Large intestine (tissue), 3 donors: ENCODE results near the gene STAP2. TPM values are rescaled to one million over a fixed set of nuclear protein-coding genes. Genes with fewer than 3 reads are reported as not detected.
A peak's percentile ranks its signal among the peaks of the same experiment; 100 is the strongest.

Source experiments
- DNase-seq, 2 donors: peaks; one replicate each; pipeline versions ENCODE4 v3.0.0 to v3.0.0-alpha.2; 2013
- H3K27ac ChIP-seq: one replicate; pipeline ENCODE4 v1.5.1; 2013; ENCODE audit warnings: low read length
- H3K27me3 ChIP-seq: 2 replicates; pipeline ENCODE4 v1.6.1; 2013; ENCODE audit warnings: low read length; ENCODE audit not compliant: control insufficient read depth, insufficient read depth
- H3K36me3 ChIP-seq: 2 replicates; pipeline ENCODE4 v1.6.1; 2013; ENCODE audit warnings: low read length; ENCODE audit not compliant: control insufficient read depth, insufficient read depth
- H3K4me1 ChIP-seq: one replicate; pipeline ENCODE4 v1.6.1; 2013; ENCODE audit warnings: low read length; ENCODE audit not compliant: control insufficient read depth, insufficient read depth
- H3K4me3 ChIP-seq: one replicate; pipeline ENCODE4 v1.5.1; 2013; ENCODE audit warnings: low read length
- H3K9me3 ChIP-seq: one replicate; pipeline ENCODE4 v1.6.1; 2013; ENCODE audit warnings: mild to moderate bottlenecking, low read depth, low read length, moderate library complexity; ENCODE audit not compliant: control insufficient read depth
- WGBS: methylation state at CpG from one replicate; pipeline ENCODE4 v1.1.5; 2013; ENCODE audit warnings: low lambda C conversion rate; ENCODE audit not compliant: insufficient coverage; 5-methylcytosine and 5-hydroxymethylcytosine counted together
- polyA plus RNA-seq: library from polyadenylated mRNA; unstranded; fragments of 120-200 nt; gene quantifications from one replicate; pipeline ENCODE4 v1.2.1, GENCODE V29; 2013

STAP2 gene
- polyA plus RNA-seq, 1 donor = 53.6 TPM

DNA sequence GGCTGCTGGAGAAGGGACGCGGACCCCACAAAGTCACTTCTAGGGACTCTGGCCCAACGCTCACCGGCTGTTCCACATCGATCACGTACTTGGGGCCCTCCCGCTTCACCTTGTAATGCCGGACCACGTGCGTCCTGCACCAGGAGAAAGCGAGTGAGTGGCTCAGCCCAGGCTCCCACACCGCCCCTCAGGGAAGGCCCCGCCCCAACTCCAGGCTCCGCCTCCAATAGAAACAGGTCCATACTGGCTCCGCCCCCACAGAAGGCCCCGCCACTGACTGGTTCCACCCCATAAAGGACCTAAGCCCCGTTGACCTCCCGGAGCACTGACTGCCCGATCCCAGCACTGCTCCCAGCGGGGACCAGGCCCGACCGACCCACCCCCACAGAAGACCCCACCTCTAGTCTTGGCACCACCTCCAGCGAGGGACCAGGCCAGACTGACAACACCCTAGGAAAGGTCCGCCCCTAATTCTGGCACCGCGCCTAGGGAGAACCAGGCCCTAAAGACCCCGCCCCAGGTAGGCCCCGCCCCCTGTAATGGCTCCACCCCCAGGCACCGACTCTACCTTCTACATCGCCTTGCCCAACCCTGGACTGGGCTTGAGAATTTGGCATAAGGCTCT lies 11.3 kb downstream of the STAP2 start:
- peak; percentile 90 to 91 for DNase-seq
- Histone ChIP-seq H3K27ac (no peak overlapping the region), H3K4me1 (peaks cover 20% of the 10 kb centered on the region), H3K4me3 (peak overlapping the region; percentile 19), H3K27me3 (peaks cover 10% of the 10 kb centered on the region), H3K9me3 (peaks cover 17% of the 10 kb centered on the region), H3K36me3 (no peaks in the 10 kb centered on the region)
- WGBS = no CpG with 5 or more reads among the region's 30 CpGs

DNA sequence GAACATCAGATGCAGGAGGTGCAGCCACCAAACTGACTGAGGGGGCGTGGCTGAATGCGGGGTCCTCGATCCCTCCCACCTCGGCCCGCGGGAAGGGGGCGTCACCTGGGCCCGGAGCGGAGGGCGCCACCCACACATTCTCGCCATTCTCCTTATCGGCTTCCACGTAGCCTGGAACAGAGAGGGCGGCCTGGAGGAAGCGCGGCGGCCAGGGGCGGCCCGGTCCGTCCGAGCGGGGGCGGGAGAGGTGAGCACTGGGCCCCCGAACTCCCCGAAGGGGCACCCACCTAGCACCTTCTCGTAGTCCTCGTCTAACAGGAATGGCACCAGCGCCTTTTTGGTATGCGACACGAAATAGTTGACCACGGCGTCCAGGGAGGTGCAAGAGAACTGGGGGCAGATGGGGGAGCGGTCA lies 11.8 kb downstream of the STAP2 start:
- DNase-seq = no peak
- WGBS = no CpG with 5 or more reads among the region's 33 CpGs

DNA sequence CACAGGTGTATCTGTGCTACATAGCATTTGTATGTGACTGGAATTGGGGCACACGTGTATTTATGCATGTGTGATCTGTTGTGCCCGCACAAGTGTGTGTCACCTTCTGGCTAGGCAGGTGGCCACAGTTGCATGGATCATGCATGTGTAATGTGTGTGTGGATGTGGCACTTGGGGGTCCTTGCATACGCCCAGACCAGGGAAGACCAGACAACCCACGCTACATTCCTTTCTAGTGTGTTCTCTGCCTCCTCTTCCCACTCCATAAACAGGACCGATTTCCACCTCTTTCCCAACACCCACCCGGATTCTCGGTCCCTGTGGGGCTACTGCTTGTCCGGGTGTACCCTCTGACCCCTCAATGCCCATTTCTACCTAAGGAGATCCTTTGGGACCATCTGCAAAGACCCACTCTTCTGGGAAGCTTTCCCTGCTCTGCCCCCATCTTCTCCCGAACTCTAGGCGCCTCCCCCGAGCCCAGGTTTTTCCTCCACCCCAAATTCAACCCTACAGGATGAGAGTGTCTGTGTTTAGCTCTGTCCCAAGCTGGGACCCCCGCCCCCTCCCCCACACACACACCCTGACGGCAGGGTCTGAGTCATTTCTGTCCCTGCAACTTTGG lies 12.3 kb downstream of the STAP2 start:
- Histone ChIP-seq H3K4me3 (no peak overlapping the region), H3K27me3 (peaks cover 10% of the 10 kb centered on the region), H3K27ac (no peak overlapping the region), H3K9me3 (peaks cover 17% of the 10 kb centered on the region), H3K36me3 (no peaks in the 10 kb centered on the region), H3K4me1 (peaks cover 20% of the 10 kb centered on the region)
- no CpG with 5 or more reads among the region's 13 CpGs for WGBS
- DNase-seq = no peak

More for the DNA sequence above, 11.8 kb downstream of the STAP2 start:
- Histone ChIP-seq H3K27me3 (peaks cover 10% of the 10 kb centered on the region), H3K36me3 (no peaks in the 10 kb centered on the region), H3K4me1 (peaks cover 20% of the 10 kb centered on the region), H3K27ac (no peak overlapping the region), H3K9me3 (peaks cover 17% of the 10 kb centered on the region), H3K4me3 (no peak overlapping the region)

DNA sequence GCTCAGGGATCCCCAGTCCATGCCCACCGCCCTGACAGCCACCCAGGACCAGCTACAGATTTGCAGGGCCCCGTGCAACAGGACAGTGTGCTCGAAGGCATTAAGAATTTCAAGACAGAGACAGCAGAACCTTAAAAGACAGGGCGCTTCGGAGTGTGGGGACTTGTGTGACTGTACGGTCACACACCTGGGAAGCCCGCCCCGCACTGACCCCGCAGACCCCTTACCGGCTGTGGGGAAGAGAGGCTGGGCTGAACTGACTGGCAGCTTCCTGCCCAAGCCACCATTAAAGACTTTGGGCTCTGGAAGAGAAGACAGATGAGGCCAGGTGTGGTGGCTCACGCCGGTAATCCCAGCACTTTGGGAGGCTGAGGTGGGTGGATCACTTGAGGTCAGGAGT lies 14.4 kb downstream of the STAP2 start:
- peaks cover 10% of the 10 kb centered on the region for H3K27me3 ChIP-seq
- WGBS = no CpG with 5 or more reads among the region's 12 CpGs
- no peaks in the 10 kb centered on the region for H3K36me3 ChIP-seq
- peaks cover 18% of the 10 kb centered on the region for H3K9me3 ChIP-seq
- peaks cover 17% of the 10 kb centered on the region for H3K4me1 ChIP-seq
- DNase-seq = no peak
- H3K4me3 ChIP-seq = no peak overlapping the region
- no peak overlapping the region for H3K27ac ChIP-seq

DNA sequence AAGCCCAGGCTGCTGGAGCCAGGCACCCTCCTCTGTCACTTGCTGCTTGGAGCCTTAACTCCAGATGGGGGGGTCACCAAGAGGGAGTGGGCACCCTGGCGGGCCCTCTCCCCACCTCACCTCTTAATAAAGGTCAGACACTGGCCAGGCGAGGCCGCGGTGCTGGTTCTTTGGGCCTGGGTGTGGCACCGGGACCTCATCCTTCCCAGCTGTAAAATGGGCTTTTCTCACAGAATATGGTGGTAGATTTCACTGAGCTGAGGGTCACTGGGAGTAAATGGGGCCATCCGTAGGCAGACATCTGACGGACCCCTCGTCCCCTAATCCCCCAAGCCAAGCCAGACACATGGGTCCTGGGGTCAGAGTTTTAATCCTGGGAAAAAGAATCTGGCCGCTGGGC lies 14.9 kb downstream of the STAP2 start:
- no CpG with 5 or more reads among the region's 9 CpGs for WGBS
- H3K27me3 ChIP-seq = peaks cover 10% of the 10 kb centered on the region
- H3K4me3 ChIP-seq = no peak overlapping the region
- H3K9me3 ChIP-seq = peaks cover 17% of the 10 kb centered on the region
- no peak overlapping the region for H3K27ac ChIP-seq
- peaks cover 15% of the 10 kb centered on the region for H3K4me1 ChIP-seq
- no peaks in the 10 kb centered on the region for H3K36me3 ChIP-seq
- no peak for DNase-seq

DNA sequence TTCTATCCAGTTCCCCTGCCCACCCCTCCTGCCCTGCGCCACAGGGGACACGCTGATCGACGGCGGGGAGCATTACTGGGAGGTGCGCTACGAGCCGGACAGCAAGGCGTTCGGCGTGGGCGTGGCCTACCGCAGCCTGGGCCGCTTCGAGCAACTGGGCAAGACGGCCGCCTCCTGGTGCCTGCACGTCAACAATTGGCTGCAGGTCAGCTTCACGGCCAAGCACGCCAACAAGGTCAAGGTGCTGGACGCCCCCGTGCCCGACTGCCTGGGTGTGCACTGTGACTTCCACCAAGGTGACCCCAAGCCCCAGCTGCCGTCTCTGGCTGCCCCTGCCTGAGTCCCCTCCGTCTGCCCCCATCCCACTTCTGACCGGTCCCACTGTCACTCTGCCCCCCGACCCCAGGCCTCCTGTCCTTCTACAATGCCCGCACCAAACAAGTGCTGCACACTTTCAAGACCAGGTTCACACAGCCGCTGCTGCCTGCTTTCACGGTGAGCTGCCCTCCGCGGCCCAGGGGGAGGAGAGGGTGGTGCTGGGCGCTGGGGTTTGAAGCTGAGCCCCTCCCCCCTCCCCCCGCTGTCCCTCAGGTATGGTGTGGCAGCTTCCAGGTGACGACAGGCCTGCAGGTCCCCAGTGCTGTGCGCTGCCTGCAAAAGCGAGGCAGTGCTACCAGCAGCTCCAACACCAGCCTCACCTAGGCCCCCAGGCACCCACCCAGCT lies 15.5 kb downstream of the STAP2 start:
- WGBS = no CpG with 5 or more reads among the region's 37 CpGs
- Histone ChIP-seq H3K4me1 (peaks cover 14% of the 10 kb centered on the region), H3K27me3 (peaks cover 10% of the 10 kb centered on the region), H3K36me3 (no peaks in the 10 kb centered on the region), H3K27ac (no peak overlapping the region), H3K4me3 (no peak overlapping the region), H3K9me3 (peaks cover 14% of the 10 kb centered on the region)
- no peak for DNase-seq

DNA sequence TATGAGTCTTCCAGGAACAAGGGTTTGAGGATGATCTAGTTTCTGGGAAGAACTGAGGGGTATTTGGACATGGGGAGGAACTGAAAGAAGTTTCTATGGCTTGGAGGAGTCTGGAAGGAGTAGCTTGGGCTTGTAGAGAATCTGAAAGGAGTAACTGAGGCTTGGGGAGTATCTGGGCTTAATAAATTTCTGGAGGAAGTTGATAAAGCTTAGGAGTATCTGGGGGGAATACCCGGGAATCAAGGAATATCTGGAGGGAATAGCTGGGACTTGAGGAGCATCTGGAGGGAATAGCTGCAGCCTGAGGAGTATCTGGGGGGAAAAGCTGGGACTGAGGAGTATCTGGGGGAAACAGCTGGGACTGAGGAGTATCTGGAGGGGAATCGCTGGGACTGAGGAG lies 18.2 kb downstream of the STAP2 start:
- no peaks in the 10 kb centered on the region for H3K27me3 ChIP-seq
- H3K36me3 ChIP-seq = no peaks in the 10 kb centered on the region
- WGBS = no CpG with 5 or more reads among the region's 2 CpGs
- peaks cover 8% of the 10 kb centered on the region for H3K9me3 ChIP-seq
- H3K27ac ChIP-seq = no peak overlapping the region
- no peak for DNase-seq
- no peak overlapping the region for H3K4me3 ChIP-seq
- H3K4me1 ChIP-seq = no peaks in the 10 kb centered on the region

DNA sequence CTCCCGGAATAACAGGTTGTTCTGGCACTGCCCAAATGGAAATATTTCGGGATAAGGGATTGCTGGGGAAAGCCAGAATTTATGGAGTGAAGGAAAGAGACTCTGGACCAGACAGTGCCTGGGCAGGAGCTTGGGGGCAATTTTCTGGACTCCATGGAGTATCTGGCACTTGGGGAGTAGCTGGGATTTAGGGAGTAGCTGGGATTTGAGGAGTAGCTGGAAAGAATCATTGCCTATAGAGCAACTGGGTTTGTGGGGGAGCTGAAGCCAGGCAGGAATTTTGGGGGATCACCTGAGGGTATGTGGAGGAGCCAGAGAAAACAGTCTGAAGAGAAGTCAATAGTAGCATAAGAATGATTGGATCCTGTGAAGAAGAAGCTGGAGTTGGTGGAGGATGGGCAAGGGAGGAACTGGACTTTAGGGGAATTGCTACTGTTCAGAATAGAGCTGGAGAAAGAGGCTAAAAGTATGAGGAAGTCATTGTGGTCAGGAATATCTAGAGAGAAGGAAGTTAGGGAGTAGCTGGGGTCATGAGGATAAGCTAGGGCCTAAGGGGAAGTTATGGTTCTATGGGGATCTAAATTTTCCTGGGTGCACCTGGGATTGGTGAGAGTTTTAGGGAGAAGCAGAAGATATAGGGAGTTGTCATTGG lies 19.4 kb downstream of the STAP2 start:
- DNase-seq = no peak
- Histone ChIP-seq H3K4me3 (no peak overlapping the region), H3K27me3 (no peaks in the 10 kb centered on the region), H3K4me1 (no peaks in the 10 kb centered on the region), H3K36me3 (no peaks in the 10 kb centered on the region), H3K27ac (no peak overlapping the region), H3K9me3 (peaks cover 8% of the 10 kb centered on the region)
- WGBS = no CpG with 5 or more reads among the region's 2 CpGs

DNA sequence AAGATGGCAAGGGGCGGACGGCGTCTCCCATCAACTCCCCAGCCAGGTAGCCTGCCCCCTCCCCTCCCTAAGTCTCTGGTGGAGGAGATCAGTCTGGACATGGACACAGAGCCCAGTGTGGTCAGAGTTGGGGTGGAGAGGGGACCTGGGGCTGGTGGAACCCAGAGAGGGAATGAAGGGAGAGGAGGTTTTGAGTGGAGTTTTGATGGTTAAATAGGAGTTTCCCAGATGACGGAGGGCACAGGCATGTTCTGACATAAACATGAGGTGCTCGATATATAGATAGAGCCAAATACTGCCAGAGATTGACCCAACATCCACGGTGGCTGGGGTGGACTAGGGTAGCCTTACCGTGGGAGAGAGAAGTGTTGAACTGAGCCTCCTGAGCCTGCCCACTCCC lies 20.2 kb downstream of the STAP2 start:
- Histone ChIP-seq H3K36me3 (no peaks in the 10 kb centered on the region), H3K9me3 (peaks cover 8% of the 10 kb centered on the region), H3K27ac (no peak overlapping the region), H3K4me1 (no peaks in the 10 kb centered on the region), H3K4me3 (no peak overlapping the region), H3K27me3 (no peaks in the 10 kb centered on the region)
- no peak for DNase-seq
- WGBS = no CpG with 5 or more reads among the region's 7 CpGs

DNA sequence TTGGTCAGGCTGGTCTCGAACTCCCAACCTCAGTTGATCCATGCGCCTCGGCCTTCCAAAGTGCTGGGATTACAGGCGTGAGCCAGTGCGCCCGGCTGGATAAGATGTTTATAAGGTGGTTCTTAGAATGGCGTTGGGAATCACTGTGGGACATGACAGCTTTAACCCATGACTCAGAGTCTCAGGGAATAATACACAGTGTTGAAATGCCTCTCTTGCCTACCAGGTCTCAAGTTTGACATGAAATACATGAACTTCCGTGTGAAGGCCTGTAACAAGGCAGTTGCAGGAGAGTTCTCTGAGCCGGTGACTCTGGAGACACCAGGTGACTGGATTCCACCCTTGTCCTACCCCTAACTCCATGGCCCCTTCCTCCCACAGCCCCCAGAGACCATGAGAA lies 21.7 kb downstream of the STAP2 start:
- no CpG with 5 or more reads among the region's 9 CpGs for WGBS

More for the DNA sequence above, 21.7 kb downstream of the STAP2 start:
- DNase-seq = no peak
- Histone ChIP-seq H3K9me3 (peaks cover 5% of the 10 kb centered on the region), H3K27me3 (no peaks in the 10 kb centered on the region), H3K27ac (no peak overlapping the region), H3K4me1 (no peaks in the 10 kb centered on the region), H3K4me3 (no peak overlapping the region), H3K36me3 (no peaks in the 10 kb centered on the region)
